GM19467 (cell line): Measurements from ENCODE around the gene GPI.

Experiments used
- ATAC-seq: cut with Tn5 transposase; IDR thresholded peaks from one replicate; pipeline ENCODE4 v1.9.1; 2021; ENCODE audit warnings: mild to moderate bottlenecking, moderate library complexity; ENCODE audit not compliant: unreplicated experiment

Gene GPI

DNA sequence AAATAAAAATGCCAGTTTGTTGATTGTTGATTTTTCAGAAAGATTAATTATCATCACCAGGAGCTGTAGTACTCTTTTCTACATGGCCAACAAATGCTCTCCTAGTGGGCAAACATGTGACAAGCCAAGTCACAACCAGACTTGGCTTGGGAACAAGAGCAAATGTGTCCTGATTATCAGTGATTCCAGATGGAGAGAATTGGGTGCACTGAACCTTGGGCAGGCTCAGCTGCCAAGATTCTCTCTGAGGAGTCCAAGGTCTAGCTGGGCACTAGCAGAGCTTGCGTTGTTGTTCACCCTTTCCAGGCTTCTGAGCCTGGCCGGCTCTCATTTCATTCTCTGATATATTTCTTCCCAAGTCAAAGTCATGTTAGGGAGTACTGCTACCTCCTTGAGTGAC is 27.3 kb upstream of the GPI start:
- no peak for ATAC-seq

DNA sequence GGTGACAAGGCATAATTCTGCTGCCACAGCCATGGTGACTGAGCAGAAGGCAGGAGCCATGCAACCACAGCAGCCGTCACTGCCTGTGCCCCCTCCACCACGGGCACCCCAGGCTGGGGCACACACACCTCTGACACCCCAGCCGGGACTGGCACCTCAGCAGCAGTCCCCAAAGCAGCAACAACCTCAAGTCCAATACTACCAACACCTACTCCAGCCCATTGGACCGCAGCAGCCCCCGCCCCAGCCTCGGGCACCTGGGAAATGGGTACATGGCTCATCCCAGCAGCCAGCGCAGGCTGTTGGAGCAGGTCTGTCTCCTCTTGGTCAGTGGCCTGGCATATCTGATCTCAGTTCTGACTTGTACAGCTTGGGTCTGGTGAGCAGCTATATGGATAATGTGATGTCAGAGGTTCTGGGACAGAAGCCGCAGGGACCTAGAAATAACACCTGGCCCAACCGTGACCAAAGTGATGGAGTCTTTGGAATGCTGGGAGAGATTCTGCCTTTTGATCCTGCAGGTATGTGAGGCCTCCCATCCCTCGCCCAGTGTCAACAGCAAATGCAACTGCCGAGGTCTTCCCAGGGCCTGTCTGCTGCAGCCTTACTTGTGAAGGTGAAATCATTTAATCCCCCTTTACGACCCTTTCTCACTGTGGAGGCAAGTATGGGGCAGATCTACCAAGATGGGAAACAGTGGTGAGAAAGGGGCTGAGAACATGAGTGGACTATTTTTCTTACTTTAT is 22.9 kb upstream of the GPI start:
- no peak for ATAC-seq

DNA sequence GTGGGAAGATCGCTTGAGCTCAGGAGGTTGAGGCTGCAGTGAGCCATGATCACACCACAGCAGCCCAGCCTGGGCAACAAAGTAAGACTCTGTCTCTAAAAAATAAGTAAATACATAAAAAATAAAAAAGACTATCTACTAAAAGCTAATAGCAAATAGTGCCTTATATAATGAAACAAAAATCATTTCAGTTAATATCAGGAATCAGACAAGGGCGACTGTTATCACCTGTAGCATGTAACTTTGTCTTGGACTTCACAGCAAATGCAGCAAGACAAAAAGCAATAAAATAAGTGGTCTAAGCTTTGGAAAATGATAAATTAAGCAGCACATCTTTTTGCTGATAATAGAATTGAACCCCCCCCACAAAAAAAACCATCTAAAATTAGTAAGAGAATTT is 21.2 kb upstream of the GPI start:
- ATAC-seq, result no peak

DNA sequence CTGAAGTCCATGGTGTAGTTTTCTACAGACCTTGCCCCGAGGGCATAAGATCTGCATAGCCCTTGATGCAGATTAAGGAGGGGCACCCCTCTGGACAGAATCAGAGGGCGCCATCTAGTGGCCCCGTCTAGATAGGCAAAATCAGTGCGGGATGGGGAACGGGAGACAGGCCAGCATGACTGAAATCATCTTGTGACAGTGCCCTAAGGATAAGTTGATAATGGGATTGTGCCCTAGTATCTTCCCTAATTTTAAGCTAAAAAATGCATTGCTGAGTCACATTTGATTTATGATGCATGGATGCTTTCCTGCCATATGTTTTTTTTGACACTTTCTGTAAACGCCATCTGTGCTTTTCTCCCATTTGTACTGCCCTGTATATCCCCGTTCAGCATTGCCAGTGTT is 19.0 kb upstream of the GPI start:
- ATAC-seq, result no peak

DNA sequence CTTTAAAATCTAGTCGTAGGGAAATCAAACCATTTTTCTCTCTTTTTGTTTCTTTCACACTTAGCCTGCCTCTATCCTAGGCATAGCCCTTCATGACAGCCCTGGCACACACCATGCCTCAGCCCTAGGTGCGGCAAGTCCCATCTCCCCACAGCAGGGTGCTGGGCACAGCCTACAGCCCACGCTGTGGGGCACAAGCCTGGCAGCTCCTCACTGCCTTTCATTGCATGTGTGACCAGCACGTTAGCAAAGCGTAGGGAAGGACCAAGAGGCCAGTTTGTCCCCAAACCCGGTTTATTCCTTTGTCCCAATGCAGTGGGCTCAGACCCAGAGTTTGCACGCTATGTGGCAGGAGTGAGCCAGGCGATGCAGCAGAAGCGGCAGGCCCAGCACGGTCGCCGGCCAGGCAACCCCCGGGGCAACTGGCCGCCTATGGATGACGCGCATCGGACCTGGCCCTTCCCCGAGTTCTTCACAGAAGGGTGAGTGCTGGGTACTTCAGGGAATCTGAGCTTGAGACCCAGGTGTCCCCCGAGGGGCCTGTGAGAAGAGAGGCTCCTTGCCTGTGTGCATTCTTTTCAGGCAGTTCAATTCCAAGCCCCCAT is 17.3 kb upstream of the GPI start:
- no peak for ATAC-seq

DNA sequence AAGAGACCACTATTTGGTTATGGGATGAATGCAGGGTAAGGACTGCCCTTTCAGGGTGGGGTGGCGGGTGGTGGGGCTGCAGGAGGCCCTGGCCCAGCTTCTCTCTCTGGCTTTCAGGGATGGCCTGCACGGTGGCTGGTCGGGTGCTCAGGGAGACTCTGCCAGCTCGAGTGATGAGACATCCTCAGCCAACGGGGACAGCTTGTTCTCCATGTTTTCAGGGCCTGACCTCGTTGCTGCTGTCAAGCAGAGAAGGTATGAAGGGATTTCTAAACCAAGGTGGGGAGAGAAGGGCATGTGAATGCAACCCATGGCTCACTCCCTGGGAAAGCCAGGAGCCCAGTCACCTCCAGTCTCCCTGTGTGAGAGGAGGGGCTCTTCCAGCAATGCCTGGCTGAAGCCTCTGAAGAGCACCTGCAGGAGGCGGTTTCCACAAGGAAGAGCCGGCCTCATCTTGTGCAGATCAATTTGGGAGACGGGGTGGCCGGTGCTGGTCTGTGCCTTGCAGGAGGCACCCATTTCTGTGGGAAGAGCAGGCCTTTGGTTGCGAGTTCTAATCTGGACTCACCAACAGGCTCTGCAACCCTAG is 16.0 kb upstream of the GPI start:
- ATAC-seq, result no peak

DNA sequence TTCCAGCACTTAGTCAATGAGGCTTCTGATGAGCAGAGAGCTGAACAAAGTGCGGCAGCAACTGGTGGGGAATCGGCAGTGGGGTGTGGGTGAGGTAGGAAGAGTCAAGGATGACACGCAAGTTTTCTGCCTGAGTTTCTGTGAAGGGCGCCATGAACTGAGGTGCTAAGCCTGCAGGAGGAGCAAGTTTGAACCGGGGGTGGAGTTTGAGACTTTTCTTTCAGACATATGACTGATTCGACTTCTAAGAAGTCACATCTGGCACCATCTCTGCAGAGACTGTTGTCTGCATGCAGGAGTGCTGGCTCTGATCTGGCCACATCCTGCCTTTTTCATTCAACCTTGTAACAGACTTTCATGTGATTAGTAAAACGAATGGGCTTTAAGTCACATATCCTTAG is 14.8 kb upstream of the GPI start:
- no peak for ATAC-seq

DNA sequence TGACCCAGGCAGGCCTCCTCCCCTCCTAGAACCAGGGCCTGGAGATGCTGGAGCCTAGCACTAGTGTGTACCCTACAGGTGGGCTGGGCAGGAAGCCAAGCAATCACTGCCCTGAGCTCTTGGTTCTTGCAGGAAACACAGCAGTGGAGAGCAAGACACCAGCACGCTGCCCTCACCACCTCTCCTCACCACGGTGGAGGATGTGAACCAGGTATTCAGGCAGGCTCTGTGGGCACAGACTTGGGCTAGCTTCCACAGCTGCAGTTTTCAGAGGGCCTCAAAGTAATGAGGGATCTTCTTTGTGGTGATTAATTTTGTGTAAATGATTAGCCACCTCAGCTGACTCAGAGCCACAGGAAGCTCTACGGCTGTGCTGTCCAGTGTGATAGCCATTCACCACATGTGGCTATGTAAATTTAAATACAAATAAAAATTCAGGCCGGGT is 13.6 kb upstream of the GPI start:
- peak; percentile 47 for ATAC-seq

DNA sequence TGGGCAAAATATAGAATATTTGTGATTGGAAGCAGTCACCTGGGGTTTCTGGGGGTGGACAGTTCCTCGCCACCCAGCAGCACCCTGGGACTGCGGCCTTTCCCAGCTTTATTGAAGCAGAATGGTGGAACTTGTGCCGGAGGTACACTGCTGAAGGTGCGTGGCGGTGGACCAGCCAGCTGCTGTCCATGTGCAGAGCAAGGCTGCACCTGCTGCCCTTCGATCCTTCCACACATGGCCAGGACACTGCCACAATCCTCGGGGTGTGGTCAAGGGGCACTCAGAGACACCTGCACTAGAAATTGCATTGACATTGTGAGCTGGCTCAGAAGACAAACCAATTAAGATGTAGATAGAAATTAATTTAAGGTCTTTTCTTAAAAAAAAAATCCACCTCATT is 11.4 kb upstream of the GPI start:
- ATAC-seq, result no peak

DNA sequence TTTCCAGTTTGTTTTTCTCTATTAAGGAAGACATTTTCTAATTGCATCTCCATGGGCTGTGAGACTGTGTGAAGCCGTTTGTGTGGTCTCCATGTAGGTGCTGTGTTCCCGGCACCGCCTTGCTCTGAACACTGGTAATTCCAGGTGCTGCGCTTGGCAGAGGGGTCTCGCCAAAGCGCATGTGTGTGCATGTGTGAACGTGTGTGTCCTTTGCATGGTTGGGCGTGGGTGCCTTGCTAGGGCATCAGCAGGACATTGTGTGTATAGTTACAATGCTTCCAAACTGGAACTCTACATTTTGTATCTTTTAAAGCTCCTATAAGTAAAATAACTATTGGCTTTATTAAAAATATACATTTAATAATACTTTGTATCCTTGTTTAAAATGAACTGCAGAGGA is 9.8 kb upstream of the GPI start:
- ATAC-seq, result no peak

DNA sequence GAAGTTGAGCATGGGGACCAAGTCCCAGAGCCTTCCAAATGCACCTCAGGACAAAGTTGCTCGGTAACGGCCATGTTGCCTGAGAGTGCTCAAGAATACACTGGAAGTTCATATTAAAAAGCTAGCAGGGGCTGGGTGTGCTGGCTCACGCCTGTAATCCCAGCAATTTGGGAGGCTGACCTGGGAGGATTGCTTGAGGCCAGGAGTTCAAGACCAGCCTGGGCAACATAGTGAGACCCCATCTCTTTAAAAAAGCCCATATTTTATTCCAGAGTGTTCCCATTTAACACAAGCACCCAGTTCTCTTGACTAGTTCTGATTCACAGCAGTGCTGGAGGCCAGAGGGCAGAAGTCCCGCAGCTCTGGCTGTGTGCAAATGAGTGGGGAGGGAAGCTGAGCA is 8.1 kb upstream of the GPI start:
- no peak for ATAC-seq

DNA sequence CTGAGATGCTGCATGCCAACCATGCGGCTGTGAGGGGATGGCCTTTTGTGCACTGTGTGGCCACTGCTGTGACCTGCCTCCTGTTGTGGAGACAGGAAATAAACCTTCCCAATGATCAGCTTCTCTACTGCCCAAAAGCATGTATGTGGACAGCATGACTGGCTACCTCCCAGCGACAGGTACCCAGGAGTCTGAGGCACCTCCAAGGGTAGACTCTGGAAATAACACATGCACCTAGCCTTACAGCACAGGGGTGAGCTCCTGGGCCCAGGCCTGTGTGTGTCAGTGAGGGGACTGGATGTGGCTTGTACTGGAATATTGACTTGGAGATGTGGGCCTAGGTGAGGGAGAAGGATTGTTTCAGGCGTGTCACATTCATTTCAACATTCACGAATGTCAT is 7.6 kb upstream of the GPI start:
- ATAC-seq, result no peak

DNA sequence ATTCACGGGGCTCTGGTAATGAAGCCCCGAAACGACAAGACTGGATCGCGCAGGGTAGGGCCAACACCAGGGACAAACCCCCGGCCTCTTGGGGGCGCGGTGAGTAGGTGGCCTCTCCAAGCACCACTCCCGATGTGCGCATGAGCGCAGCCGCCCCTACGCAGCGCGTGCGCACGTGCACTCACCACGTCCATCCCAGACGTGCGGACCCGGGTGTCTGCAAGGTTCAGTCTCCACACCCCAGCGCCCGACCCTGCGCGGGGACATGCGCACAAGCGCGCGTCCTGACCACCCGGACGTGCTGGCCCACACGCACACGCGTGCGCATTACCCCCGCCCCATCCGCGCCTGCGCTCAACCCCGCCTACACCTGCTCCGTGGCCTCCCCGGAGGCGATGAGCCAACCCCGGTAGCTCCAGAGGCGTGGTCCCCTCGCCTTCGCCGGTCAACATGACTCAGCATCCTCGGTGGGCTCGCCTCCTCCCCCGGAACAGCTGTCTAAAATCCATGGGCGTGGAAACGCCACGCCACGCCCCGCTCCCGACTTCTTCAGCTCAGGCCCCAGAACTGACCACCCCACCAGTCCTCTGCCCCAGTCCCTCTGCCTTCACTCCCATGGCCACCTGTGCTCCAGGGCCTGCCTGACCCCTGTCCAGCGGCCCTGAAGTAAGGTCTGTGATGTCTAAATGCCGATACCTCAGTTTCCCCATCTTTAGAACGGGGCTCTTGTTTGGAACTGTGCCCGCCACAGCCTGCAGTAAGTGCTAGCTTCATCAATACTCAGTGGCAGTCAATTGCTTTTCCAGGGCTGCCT is 5.6 kb upstream of the GPI start:
- peak; percentile 92 for ATAC-seq

DNA sequence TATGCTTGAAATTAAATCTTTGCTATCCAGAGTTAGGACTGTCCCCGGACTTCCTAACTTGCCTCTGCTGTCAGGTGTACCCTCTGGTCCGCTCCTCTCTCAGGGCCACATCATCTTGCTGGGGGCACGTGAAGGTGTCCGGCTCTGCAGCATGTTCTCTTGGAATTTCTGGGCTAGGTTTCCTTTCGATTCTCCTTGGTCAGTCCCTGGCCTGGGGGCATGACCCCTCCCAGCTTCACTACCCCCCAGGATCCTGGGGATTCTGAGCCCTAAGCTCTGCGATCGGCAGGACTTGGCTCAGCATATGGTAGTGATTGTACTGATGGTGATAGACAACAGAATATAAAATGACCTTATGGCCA is 5.1 kb upstream of the GPI start:
- no peak for ATAC-seq

DNA sequence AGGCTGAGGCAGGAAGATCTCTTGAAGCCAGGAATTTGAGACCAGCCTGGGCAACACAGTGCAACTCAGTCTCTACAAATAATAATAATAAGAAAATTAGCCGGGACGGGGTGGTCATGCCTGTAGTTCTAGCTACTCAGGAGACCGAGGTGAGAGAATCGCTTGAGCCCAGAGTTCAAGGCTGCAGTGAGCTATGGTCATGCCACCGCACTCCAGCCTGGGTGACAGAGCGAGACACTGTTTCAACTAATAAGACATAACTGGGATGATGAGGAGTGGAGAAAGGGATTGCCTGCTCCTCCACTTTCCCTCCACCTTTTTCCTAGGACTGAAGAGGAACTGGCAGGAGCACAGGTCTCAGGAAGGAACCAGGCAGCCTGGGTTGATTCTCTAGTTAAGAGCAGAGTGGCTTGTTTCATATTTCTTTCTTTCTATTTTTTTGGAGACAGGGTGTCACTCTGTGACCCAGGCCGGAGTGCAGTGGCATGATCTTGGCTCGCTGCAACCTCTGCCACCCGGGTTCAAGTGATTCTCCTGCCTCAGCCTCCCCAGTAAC is 4.6 kb upstream of the GPI start:
- ATAC-seq, result no peak

DNA sequence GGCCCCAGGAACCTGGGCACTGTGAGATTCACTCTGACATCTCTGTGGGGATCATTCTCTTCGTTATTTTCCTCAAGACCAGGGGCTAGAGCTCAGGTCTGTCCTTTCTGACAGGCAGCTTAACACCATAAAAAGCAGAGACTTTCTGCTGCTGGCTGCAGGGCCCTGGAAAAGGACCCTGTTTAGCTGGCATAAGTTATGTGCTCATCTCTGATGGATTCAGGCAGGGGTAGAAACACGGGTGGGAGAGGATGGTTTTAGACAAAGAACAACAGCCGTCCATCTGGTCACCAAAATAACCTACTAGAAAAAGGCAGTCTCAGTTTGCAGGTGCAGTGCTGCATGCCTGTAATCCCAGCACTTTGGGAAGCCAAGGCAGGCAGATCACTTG is 2.3 kb upstream of the GPI start:
- ATAC-seq, result no peak

DNA sequence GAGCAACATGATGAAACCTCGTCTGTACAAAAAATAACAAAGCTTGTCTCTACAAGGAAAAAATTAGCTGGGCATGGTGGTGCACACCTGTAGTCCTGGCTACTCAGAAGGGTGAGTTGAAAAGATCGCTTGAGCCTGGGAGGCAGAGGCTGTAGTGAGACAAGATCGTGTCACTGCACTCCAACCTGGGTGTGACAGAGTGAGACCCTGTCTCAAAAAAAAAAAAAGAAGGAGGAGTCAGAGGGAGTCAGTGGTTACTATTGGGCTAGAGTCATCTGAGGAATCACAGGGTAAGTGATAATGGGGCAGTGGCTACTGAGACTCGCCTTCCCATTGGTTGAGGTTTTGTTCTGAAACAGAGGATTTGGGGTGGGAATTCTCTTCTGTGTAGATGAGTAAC is 1.9 kb upstream of the GPI start:
- ATAC-seq, result no peak

DNA sequence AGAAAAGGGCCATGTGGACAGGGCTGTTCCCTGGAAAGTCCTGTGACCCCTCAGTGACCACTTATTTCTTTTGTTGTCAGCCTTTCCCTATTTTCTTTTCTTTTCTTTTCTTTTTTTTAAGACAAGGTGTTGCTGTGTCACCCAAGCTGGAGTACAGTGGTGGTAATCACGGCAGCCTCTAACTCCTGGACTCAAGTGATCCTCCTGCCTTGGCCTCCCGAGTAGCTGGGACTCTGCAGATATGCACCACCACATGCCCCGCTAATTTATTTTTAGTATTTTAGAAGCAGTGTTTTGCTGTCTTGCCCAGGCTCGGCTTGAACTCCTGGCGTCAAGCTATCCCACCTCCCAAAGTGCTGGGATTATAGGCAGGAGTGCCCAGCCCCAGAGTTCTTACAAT is 1.1 kb upstream of the GPI start:
- ATAC-seq, result no peak

DNA sequence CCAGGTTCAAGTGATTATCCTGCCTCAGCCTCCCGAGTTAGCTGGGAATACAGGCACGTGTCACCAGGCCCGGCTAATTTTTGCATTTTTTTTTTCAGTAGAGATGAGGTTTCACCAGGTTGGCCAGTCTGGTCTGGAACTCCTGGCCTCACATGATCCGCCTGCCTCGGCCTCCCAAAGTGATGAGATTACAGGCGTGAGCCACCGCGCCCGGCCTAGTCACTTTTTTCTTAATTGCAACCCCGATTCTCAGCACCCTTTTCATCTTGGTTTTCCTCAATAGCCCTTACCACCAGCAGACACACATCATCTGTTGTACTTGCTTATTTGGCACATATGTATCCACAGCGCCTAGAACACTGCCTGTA is 550 bp upstream of the GPI start:
- ATAC-seq, result no peak

DNA sequence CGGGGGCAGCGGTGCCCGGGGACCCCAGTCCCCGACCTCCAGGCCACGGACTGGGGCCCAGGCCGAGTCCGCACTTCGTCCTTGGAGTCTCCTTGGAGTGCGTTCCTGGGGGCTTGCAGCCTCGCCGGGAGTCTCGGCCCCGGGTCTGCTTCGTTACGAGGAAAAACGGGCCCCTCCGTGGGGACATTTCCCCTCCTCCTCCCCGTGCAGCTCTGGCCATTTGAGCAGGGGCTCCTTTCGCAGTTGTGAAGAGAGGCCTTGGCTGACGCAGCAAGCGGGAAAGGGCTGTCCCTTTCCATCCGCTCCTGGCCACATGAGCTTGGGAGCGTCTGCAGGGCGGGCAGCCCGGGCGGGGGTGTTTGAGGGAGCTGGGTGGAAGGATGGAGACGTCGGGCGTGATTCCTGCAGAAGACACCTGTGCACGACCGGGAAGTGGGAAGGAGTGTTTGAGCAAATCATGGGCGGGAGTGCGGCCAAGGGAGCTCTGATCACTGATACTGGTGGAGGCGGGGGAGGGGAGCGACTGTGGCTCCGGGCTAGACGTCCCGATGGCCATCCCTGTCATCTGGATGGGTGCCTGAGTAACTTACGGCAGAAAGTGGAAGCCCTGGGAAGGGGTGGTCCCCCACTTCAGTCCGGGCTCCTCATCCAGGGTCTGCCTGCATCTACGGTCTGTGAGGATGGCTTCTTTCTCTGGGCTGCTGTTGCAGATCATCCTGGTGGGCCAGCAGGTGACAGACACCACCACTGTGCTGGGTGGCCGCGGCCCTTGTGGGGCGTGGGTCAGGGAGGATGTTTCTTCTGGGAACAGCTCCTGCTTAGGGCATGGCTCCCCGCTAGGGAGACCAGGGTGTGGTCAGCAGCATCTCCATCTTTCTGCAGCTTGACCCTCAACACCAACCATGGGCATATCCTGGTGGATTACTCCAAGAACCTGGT is 736 bp downstream of the GPI start:
- ATAC-seq, result no peak
